Activated T-cell treated with anti-CD3 and anti-CD28 coated beads, Interleukin-2, amount 50 U/mL, for 24 hours (primary cell): ENCODE data around the gene BMERB1.
"Not testable (repeated sequence)": the region's sequence is repeated elsewhere in the genome, so short reads cannot be mapped to it uniquely, and the experiment has no call there.

Experiments
- DNase-seq: peaks from one replicate; pipeline ENCODE4 v3.0.0-alpha.2; 2020
- H3K27ac Mint-ChIP-seq: 2 replicates; pipeline ENCODE4 v1.8.0; 2020; ENCODE audit warnings: mild to moderate bottlenecking, mixed read lengths
- H3K27me3 Mint-ChIP-seq: 2 replicates; pipeline ENCODE4 v1.8.0; 2020; ENCODE audit warnings: mixed read lengths
- H3K36me3 Mint-ChIP-seq: 2 replicates; pipeline ENCODE4 v1.8.0; 2020; ENCODE audit warnings: low read depth, mixed read lengths
- H3K4me1 Mint-ChIP-seq: 2 replicates; pipeline ENCODE4 v1.8.0; 2020; ENCODE audit warnings: low read depth, mixed read lengths
- H3K4me3 Mint-ChIP-seq: 2 replicates; pipeline ENCODE4 v1.8.0; 2020; ENCODE audit warnings: mild to moderate bottlenecking, moderate library complexity, mixed read lengths
- H3K9me3 Mint-ChIP-seq: 2 replicates; pipeline ENCODE4 v1.8.0; 2020; ENCODE audit warnings: mixed read lengths

BMERB1 gene

GRCh38 chr16:15594711-15595320, 160.4 kb downstream of the BMERB1 start:
- Mint-ChIP-seq H3K27ac (peak overlapping the region; percentile 82), H3K36me3 (peaks cover 79% of the 10 kb centered on the region), H3K4me3 (no peak overlapping the region), H3K27me3 (no peaks in the 10 kb centered on the region), H3K4me1 (peaks cover 65% of the 10 kb centered on the region), H3K9me3 (no peaks in the 10 kb centered on the region)
- DNase-seq = no peak

DNA sequence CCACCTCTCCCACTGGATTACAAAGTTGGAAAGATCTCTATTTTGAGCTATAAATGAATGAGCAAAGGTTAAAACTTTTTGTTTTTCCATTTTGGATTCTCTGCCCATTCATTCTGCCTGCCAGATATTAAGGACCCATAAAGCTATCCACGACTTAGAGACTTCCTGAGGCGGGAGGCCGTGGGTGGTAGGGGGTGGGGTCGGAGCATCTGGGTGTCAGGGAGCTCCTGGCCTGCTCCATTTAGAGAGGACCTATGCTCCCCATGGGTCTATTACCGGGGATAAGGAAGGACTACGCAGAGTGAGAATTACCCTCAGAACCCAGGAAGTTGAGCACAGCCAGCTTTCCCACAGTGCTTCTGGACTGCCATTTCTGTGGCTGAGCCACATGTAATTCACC, 162.7 kb downstream of the BMERB1 start:
- H3K4me3 Mint-ChIP-seq = no peak overlapping the region
- no peaks in the 10 kb centered on the region for H3K9me3 Mint-ChIP-seq
- H3K27ac Mint-ChIP-seq = peak overlapping the region; percentile 69
- no peaks in the 10 kb centered on the region for H3K27me3 Mint-ChIP-seq
- peaks cover 97% of the 10 kb centered on the region for H3K36me3 Mint-ChIP-seq
- no peak for DNase-seq
- H3K4me1 Mint-ChIP-seq = peaks cover 45% of the 10 kb centered on the region

DNA sequence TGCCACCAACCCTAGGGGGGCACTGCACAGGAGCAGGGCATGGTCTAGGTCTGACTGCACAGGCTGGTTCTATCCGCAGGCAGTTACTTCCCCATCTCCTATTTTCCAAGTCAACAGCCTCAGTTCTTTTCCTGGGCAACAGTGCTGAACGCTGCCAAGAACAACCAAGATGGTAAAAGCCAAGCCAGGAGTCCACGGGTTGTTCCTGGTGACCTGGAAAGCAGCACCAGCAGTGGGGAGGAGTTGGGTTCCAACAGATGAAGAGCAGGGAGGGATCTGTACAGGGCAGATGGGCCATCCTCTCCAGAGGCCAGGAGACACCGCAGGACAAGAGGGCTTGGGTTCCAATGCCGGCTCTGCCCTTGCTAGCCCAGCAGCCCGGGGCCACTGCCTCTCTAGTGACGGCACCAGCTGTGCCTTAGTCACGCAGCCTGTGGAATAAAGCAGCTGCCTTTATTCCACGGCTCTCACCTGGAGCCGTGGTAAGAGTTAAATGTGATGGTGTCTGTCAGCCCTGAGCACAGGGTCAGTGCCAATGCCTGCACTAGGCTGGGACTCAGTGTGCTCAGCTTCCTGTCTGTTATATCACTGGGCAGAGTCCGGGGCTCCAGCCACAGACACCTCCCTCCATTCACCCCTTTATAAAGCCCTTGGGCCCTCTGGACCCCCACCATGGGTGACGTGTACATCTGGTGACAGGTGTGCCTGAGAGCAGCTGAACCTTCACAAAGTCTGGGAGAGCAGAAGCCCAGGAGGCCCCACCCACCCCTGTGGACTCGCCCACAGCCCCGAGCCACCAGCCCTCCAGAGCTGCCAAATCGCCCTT, 163.6 kb downstream of the BMERB1 start:
- Mint-ChIP-seq H3K9me3 (no peaks in the 10 kb centered on the region), H3K4me1 (peaks cover 37% of the 10 kb centered on the region), H3K27me3 (no peaks in the 10 kb centered on the region), H3K27ac (peak overlapping the region; percentile 88), H3K4me3 (no peak overlapping the region), H3K36me3 (peaks cover 98% of the 10 kb centered on the region)
- DNase-seq = no peak

GRCh38 chr16:15598648-15599190, 164.3 kb downstream of the BMERB1 start:
- Mint-ChIP-seq H3K4me1 (peaks cover 30% of the 10 kb centered on the region), H3K4me3 (no peak overlapping the region), H3K9me3 (no peaks in the 10 kb centered on the region), H3K36me3 (peaks cover 98% of the 10 kb centered on the region), H3K27ac (peak overlapping the region; percentile 88), H3K27me3 (no peaks in the 10 kb centered on the region)
- DNase-seq = no peak

DNA sequence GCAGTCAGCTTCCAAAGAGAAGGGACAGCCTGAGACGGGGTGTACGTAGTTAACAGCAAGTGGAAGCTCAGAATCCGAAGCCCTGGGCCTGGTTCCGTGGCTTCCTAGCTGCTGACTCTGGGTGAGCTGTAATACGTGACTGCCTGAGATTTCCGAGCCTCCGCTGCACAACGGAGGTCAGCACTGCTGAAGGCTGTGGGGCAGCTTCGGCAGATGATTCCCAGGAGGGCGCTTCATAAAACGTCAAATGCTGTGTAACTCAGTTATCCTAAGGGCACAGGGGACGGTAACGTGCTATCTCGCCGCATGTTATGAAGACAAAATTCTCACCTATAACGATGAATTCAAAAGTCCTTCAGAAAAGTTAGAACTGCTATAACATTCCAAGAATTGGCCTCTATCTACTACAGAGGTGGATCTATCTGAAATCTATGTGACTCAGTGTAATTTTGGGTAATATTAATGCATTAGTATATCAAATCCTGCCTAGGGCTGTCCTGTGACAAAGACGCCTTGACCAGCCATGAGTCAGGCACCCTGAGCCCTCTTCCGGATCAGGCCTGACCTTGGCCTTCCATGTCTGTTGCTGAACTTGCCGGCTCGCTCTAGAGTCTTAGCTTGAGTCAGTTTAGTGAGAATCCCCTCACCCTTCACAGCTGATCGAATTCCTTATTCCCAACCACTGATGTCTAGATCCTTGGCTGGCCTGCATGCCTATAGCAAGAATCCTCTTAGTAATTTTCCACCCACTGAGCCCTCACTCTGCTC, 165.1 kb downstream of the BMERB1 start:
- H3K36me3 Mint-ChIP-seq = peaks cover 98% of the 10 kb centered on the region
- no peak overlapping the region for H3K4me3 Mint-ChIP-seq
- no peaks in the 10 kb centered on the region for H3K27me3 Mint-ChIP-seq
- H3K4me1 Mint-ChIP-seq = peaks cover 25% of the 10 kb centered on the region
- no peak for DNase-seq
- H3K9me3 Mint-ChIP-seq = no peaks in the 10 kb centered on the region
- peak overlapping the region; percentile 42 for H3K27ac Mint-ChIP-seq

- Mint-ChIP-seq H3K4me3 (no peak overlapping the region), H3K27ac (peak overlapping the region; percentile 48), H3K9me3 (no peaks in the 10 kb centered on the region), H3K4me1 (peaks cover 14% of the 10 kb centered on the region), H3K36me3 (peaks cover 98% of the 10 kb centered on the region), H3K27me3 (no peaks in the 10 kb centered on the region)
- DNase-seq = no peak
Observed at GRCh38 chr16:15601212-15601879, 167.0 kb downstream of the BMERB1 start.

- Mint-ChIP-seq H3K4me3 (no peak overlapping the region), H3K27me3 (no peaks in the 10 kb centered on the region), H3K9me3 (no peaks in the 10 kb centered on the region), H3K36me3 (peaks cover 98% of the 10 kb centered on the region), H3K4me1 (peaks cover 14% of the 10 kb centered on the region), H3K27ac (no peak overlapping the region)
- no peak for DNase-seq
Observed at GRCh38 chr16:15602285-15603044, 168.1 kb downstream of the BMERB1 start.

DNA sequence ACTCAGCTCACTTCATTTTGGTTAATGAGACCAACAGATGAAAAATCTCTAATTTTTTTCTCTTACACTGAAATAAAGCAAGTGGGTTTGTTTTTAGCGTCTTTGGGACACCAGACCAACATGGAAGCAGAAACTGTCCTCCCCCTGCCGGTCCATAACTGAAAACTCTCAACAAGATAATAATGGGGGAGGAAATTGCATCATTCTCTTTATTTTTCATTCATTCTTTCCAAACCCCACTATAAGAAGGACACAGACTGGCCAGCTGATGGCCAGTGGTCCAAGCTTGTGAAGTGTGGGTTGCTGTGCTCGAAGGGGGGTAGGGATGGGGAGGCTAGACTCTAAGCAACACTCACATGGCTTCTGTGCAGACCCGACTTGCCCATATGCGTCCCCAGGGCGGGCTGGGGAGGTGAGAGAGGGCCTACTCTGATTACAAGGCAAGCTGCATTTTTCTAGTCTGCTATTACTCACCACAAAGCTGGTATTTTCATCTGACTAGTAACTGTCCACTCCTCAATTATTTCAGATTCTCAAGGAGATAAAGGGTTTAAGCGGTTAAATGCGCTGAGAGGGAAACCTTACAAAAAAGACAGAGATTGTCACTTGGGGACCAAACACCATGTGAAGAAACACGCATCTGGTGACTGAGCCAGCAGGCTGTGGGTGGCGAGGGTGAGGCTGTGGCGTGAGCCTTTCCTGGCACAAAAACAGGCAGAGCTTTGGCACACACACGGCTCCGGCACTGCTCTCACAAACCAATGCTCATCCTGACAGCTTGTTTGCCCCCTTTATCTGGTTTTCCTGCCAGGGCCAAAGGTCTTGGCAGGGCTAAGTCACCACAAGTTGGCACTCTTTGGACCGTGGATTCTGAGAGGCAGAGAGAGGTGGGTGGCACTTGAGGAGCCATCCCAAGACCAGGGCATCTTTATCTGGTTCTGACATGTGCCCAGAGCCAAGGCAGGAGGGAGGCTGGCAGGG, 170.4 kb downstream of the BMERB1 start:
- Mint-ChIP-seq H3K4me3 (no peak overlapping the region), H3K27ac (peak overlapping the region; percentile 68), H3K27me3 (no peaks in the 10 kb centered on the region), H3K4me1 (peaks cover 6% of the 10 kb centered on the region), H3K9me3 (no peaks in the 10 kb centered on the region), H3K36me3 (peaks cover 99% of the 10 kb centered on the region)
- no peak for DNase-seq

DNA sequence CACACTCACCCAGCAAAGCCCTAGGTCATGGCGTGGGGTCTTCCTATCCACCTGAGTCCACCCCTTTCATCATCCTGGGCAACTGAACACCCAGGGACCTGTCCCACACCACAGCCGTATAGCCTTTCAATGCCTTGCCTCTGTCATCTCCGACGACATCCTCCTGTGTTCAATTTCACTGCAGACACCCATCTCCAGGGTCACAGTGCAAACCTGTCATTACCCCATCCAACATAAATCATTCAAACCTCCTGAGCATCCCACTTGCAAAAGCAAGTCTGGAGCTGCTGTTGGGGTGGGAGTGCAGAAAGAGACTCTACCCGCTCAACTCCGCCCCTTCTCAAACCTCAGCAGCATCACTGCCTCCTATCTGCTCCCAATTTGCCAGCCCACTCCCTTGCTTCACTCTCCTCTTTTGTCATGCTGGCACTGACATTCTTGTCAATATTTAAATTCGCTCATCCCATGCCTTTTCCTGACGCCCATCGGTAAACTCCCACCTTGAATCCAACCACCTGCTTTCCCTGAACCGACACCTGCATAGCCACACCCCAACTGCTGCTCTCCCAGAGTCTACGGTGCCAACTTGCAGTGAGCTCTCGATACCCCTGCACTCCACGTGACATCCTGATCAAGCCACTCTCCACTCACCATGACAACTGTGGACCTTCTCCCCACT, 171.6 kb downstream of the BMERB1 start:
- Mint-ChIP-seq H3K27me3 (no peaks in the 10 kb centered on the region), H3K9me3 (no peaks in the 10 kb centered on the region), H3K4me3 (no peak overlapping the region), H3K27ac (peak overlapping the region; percentile 68), H3K36me3 (peaks cover 99% of the 10 kb centered on the region), H3K4me1 (peaks cover 14% of the 10 kb centered on the region)
- DNase-seq = no peak

GRCh38 chr16:15606518-15607220, 172.3 kb downstream of the BMERB1 start:
- Mint-ChIP-seq H3K27ac (peak overlapping the region; percentile 68), H3K9me3 (no peaks in the 10 kb centered on the region), H3K4me3 (no peak overlapping the region)

DNA sequence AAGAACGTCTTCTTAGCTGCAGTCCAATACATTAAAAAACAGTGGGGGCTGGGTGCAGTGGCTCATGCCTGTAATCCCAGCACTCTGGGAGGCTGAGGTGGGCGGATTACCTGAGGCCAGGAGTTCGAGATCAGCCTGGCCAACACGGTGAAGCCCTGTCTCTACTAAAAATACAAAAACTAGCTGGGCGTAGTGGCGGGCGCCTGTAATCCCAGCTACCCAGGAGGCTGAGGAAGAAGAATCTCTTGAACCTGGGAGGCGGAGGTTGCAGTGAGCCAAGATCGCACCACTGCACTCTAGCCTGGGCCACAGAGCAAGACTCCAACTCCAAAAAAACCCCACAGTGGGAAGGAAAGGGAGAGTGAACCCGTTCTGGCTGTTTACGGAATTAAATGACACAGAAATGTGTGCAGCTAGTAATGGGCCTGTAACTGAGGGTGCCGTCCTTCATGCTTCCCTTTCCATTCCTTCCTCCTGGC, 172.9 kb downstream of the BMERB1 start:
- peak overlapping the region; percentile 68 for H3K27ac Mint-ChIP-seq
- H3K4me3 Mint-ChIP-seq, H3K9me3 Mint-ChIP-seq, H3K27me3 Mint-ChIP-seq, DNase-seq: not testable (repeated sequence)
- peaks cover 18% of the 10 kb centered on the region for H3K4me1 Mint-ChIP-seq
- H3K36me3 Mint-ChIP-seq = peaks cover 98% of the 10 kb centered on the region

More at GRCh38 chr16:15606518-15607220, 172.3 kb downstream of the BMERB1 start:
- peaks cover 16% of the 10 kb centered on the region for H3K4me1 Mint-ChIP-seq
- no peaks in the 10 kb centered on the region for H3K27me3 Mint-ChIP-seq
- DNase-seq = no peak
- peaks cover 98% of the 10 kb centered on the region for H3K36me3 Mint-ChIP-seq
